Upper lobe of right lung (tissue), 1 donor: ENCODE data around the gene MPP3. TPM values are rescaled to one million over a fixed set of nuclear protein-coding genes. Genes with fewer than 3 reads are reported as not detected.
A peak's percentile ranks its signal among the peaks of the same experiment; 100 is the strongest.
"Not testable (repeated sequence)": the region's sequence is repeated elsewhere in the genome, so short reads cannot be mapped to it uniquely, and the experiment has no call there.

Experiments used
- ATAC-seq: fragments of 200-7000 bp; cut with Tn5 transposase; one replicate; pipeline ENCODE4 v1.9.1; 2020; ENCODE audit warnings: mild to moderate bottlenecking, moderate library complexity
- DNase-seq: peaks from one replicate; pipeline ENCODE4 v3.0.0-alpha.2; 2020
- H3K27ac ChIP-seq: fragments of 200-600 bp; one replicate; pipeline ENCODE4 v1.8.0; 2022
- H3K27me3 ChIP-seq: fragments of 200-600 bp; one replicate; pipeline ENCODE4 v1.8.0; 2022; ENCODE audit warnings: mild to moderate bottlenecking
- H3K36me3 ChIP-seq: fragments of 200-600 bp; one replicate; pipeline ENCODE4 v1.8.0; 2022
- H3K4me1 ChIP-seq: fragments of 200-600 bp; one replicate; pipeline ENCODE4 v1.8.0; 2022
- H3K4me3 ChIP-seq: fragments of 200-600 bp; one replicate; pipeline ENCODE4 v1.8.0; 2022; ENCODE audit warnings: mild to moderate bottlenecking
- H3K9me3 ChIP-seq: fragments of 200-600 bp; one replicate; pipeline ENCODE4 v1.8.0; 2022
- CTCF ChIP-seq: fragments of 200-600 bp; IDR thresholded peaks from one replicate; pipeline ENCODE4 v1.8.0; 2022; ENCODE audit warnings: antibody characterized with exemption
- intact Hi-C: fragments of 100-400 bp; cut with DNase I; formaldehyde crosslinking; loops from one replicate; pipeline ENCODE4 v1.11.0; 2022
- total RNA-seq: library from RNA; stranded (reverse); fragmentation: NEBNext Ultra II Directional; extraction: Animal tissue kit (Norgen Biotek cat#: 25700); gene quantifications from one replicate; pipeline ENCODE4 v1.2.1, GENCODE V29; 2021
- donor health status: DM: no; HTN: yes; CAD: no; lungs with severe emphysema.

Gene MPP3
- total RNA-seq, 1 donor from 2014 or later: 28.6 TPM

GRCh38 chr17:43799047-43799446 lies 33.9 kb downstream of the MPP3 start:
- no peak for TF ChIP-seq CTCF
- H3K4me1 ChIP-seq: peaks cover 5% of the 10 kb centered on the region
- no peak for ATAC-seq
- no peak for DNase-seq
- intact Hi-C loops: no loop called here
- no peak overlapping the region for H3K27ac ChIP-seq
- H3K27me3 ChIP-seq: no peaks in the 10 kb centered on the region
- no peaks in the 10 kb centered on the region for H3K9me3 ChIP-seq
- no peak overlapping the region for H3K4me3 ChIP-seq
- peaks cover 4% of the 10 kb centered on the region for H3K36me3 ChIP-seq

- ATAC-seq, intact Hi-C loops, H3K4me3 ChIP-seq, H3K27me3 ChIP-seq, H3K9me3 ChIP-seq, H3K36me3 ChIP-seq, H3K27ac ChIP-seq, H3K4me1 ChIP-seq: not testable (repeated sequence)
- DNase-seq: peak; percentile 85
Measured at GRCh38 chr17:43798024-43798423, 34.9 kb downstream of the MPP3 start.

GRCh38 chr17:43792668-43793067 lies 40.3 kb downstream of the MPP3 start:
- H3K36me3 ChIP-seq, ATAC-seq, H3K27me3 ChIP-seq, H3K4me3 ChIP-seq, DNase-seq, H3K4me1 ChIP-seq, H3K9me3 ChIP-seq, H3K27ac ChIP-seq, intact Hi-C loops: not testable (repeated sequence)

- Histone ChIP-seq H3K27ac (no peak overlapping the region), H3K27me3 (no peaks in the 10 kb centered on the region), H3K4me3 (no peak overlapping the region), H3K9me3 (no peaks in the 10 kb centered on the region), H3K4me1 (no peaks in the 10 kb centered on the region), H3K36me3 (no peaks in the 10 kb centered on the region)
- ATAC-seq (peak; percentile 76), DNase-seq (no peak)
- no peak for TF ChIP-seq CTCF
- intact Hi-C loops: no loop called here
Measured at GRCh38 chr17:43791589-43791988, 41.4 kb downstream of the MPP3 start.

GRCh38 chr17:43790311-43790940 lies 42.5 kb downstream of the MPP3 start:
- no peaks in the 10 kb centered on the region for H3K4me1 ChIP-seq
- TF ChIP-seq CTCF: peak; percentile 18
- no peaks in the 10 kb centered on the region for H3K36me3 ChIP-seq
- ATAC-seq (peak; percentile 57), DNase-seq (no peak)
- intact Hi-C loops: no loop called here
- H3K27ac ChIP-seq: no peak overlapping the region
- H3K4me3 ChIP-seq: no peak overlapping the region
- H3K27me3 ChIP-seq: no peaks in the 10 kb centered on the region
- no peaks in the 10 kb centered on the region for H3K9me3 ChIP-seq

- H3K27ac ChIP-seq: no peak overlapping the region
- H3K4me1 ChIP-seq: no peaks in the 10 kb centered on the region
- no peaks in the 10 kb centered on the region for H3K9me3 ChIP-seq
- no peak for DNase-seq
- intact Hi-C loops: loop anchor here (10.0 kb wide), 1 partner anchor 55 kb away; the partner anchor contains the start of gene CD300LG
- TF ChIP-seq CTCF: no peak
- no peak for ATAC-seq
- H3K4me3 ChIP-seq: no peak overlapping the region
- H3K36me3 ChIP-seq: no peaks in the 10 kb centered on the region
- no peaks in the 10 kb centered on the region for H3K27me3 ChIP-seq
Measured at GRCh38 chr17:43789482-43789881, 43.5 kb downstream of the MPP3 start.

DNA sequence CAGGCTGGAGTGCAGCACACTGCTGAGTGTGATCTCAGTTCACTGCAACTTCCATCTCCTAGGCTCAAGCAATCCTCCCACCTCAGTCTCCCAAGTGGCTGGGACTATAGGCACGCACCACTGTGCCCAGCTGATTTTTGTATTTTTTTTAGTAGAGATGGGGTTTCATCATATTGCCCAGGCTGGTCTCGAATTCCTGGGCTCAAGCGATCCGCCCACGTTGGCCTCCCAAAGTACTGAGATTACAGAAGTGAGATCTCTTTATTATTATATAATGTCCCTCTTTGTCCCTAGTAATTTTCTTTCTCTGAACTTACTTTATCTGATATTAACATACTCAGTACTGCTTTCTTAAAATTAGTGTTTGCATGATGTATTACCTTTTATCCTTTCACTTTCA lies 44.4 kb downstream of the MPP3 start:
- no peak for TF ChIP-seq CTCF
- Histone ChIP-seq H3K27me3 (no peaks in the 10 kb centered on the region), H3K4me3 (no peak overlapping the region), H3K4me1 (no peaks in the 10 kb centered on the region), H3K27ac (no peak overlapping the region), H3K9me3 (no peaks in the 10 kb centered on the region), H3K36me3 (no peaks in the 10 kb centered on the region)
- DNase-seq (no peak), ATAC-seq (no peak)
- intact Hi-C loops: loop anchor here (10.0 kb wide), 1 partner anchor 56 kb away; the partner anchor contains the start of gene CD300LG
